GM12891 (cell line): ENCODE results near the gene KCNMB3.
"Not testable (repeated sequence)": the region's sequence is repeated elsewhere in the genome, so short reads cannot be mapped to it uniquely, and the experiment has no call there.

ENCODE experiments used
- DNase-seq: peaks from one replicate; pipeline ENCODE4 v3.0.0; 2011; ENCODE audit warnings: low spot score; ENCODE audit not compliant: insufficient read length
- FAIRE-seq: peaks from 2 replicates; lab custom pipeline; 2011; peaks lifted over from hg19 to GRCh38; lab: Jason Lieb, UNC
- PAX5 ChIP-seq: IDR thresholded peaks from 2 replicates; pipeline ENCODE4 v1.6.1; 2011; ENCODE audit warnings: low read length, moderate library complexity, mild to moderate bottlenecking; ENCODE audit not compliant: insufficient read depth, severe bottlenecking
- POLR2A ChIP-seq: IDR thresholded peaks from 2 replicates; pipeline ENCODE4 v1.6.1; 2011; ENCODE audit warnings: low read depth, low read length, control low read depth
- POLR2AphosphoS5 ChIP-seq: IDR thresholded peaks from 2 replicates; pipeline ENCODE4 v1.6.1; 2011; ENCODE audit warnings: low read depth, low read length, control low read depth
- POU2F2 ChIP-seq: IDR thresholded peaks from 2 replicates; pipeline ENCODE4 v1.6.1; 2011; ENCODE audit warnings: low read depth, mild to moderate bottlenecking, control low read depth, low read length, moderate library complexity
- SPI1 ChIP-seq: IDR thresholded peaks from 2 replicates; pipeline ENCODE4 v1.6.1; 2011; ENCODE audit warnings: low read depth, low read length, control low read depth
- TAF1 ChIP-seq: IDR thresholded peaks from 2 replicates; pipeline ENCODE4 v1.6.1; 2011; ENCODE audit warnings: low read depth, low read length, control low read depth

KCNMB3 gene

DNA sequence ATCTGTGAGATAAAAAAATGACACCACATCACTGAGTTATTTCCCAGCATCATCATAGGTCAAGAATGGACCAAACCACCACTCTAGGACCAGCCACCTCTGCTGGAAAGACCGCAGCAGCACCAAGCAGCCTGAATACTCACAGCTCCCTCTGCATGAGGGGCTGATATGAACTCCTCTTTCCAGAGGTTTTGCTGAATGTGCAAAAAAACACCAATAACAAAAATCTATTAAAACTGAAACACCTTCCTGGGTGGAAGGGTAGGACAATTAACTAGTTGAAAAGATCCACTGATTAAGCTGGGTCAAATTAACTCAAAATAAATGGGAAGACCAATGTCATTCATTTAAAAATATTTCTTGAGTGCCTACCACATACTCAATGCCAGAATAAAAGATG is 28.9 kb upstream of the KCNMB3 start:
- DNase-seq: no peak
- FAIRE-seq: no peak
- no peak for TF ChIP-seq TAF1
- TF ChIP-seq POLR2A: no peak
- no peak for TF ChIP-seq POLR2AphosphoS5
- no peak for TF ChIP-seq SPI1
- no peak for TF ChIP-seq PAX5
- no peak for TF ChIP-seq POU2F2

GRCh38 chr3:179278932-179279693 is 28.2 kb upstream of the KCNMB3 start:
- TF ChIP-seq POU2F2 (no peak), PAX5 (no peak), POLR2A (no peak), SPI1 (no peak), POLR2AphosphoS5 (no peak), TAF1 (no peak)
- no peak for DNase-seq
- no peak for FAIRE-seq

DNA sequence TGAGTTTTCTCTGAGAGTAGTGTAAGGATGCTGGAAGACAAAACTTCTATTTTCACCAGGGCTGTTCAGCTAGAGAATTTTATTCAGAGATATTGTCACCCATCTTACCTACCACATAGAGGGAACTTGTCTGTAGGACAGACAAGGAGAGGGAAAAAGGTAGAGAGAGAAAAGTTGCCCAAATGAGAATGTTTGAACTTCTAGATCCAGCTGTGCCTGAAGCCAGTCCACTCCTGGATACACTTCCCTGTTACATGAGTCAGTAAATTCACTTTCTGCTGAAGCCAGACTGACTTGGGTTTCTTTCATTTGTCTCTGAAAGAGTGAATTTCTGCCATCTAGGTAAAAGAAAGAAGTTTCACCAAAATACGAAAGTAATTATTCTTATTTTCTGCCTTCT is 27.2 kb upstream of the KCNMB3 start:
- no peak for TF ChIP-seq POLR2A
- TF ChIP-seq TAF1: no peak
- TF ChIP-seq POLR2AphosphoS5: no peak
- TF ChIP-seq PAX5: no peak
- TF ChIP-seq SPI1: no peak
- TF ChIP-seq POU2F2: no peak
- DNase-seq (no peak), FAIRE-seq (no peak)

- TF ChIP-seq POLR2AphosphoS5 (no peak), TAF1 (no peak), POU2F2 (no peak), PAX5 (no peak), SPI1 (no peak), POLR2A (no peak)
- FAIRE-seq: no peak
- DNase-seq: no peak
These were observed 25.8 kb upstream of the KCNMB3 start for GRCh38 chr3:179276743-179277142.

DNA sequence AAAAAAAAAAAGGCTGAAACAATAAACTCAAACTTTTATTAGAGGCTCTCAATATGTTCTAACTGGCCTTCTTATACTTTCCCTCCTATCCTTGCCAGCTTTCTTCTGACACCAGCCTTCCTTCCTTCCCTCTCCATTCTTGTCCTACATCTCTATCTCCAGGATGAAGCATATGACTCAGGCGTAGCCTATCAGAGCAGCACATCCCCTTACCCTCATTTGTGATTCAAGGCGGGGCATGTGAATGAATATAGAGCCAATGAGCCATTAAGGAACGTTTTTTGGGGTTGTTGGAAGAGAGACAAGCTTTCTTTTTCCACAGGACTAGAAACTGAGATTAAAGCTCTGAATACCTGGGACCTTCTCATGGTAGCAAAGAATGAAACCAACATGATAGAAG is 25.1 kb upstream of the KCNMB3 start:
- FAIRE-seq: no peak
- TF ChIP-seq PAX5 (no peak), SPI1 (no peak), POLR2AphosphoS5 (no peak), POLR2A (no peak), TAF1 (no peak), POU2F2 (no peak)
- no peak for DNase-seq

DNA sequence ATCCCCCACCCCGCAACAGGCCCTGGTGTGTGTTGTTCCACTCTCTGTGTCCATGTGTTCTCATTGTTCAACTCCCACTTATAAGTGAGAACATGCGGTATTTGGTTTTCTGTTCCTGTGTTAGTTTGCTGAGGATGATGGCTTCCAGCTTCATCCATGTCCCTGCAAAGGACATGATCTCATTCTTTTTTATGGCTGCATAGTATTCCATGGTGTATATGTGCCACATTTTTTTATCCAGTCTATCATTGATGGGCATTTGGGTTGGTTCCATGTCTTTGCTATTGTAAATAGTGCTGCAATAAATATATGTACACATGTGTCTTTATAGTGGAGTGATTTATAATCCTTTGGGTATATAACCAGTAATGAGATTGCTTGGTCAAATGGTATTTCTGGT is 23.5 kb upstream of the KCNMB3 start:
- not testable (repeated sequence) for FAIRE-seq, DNase-seq

DNA sequence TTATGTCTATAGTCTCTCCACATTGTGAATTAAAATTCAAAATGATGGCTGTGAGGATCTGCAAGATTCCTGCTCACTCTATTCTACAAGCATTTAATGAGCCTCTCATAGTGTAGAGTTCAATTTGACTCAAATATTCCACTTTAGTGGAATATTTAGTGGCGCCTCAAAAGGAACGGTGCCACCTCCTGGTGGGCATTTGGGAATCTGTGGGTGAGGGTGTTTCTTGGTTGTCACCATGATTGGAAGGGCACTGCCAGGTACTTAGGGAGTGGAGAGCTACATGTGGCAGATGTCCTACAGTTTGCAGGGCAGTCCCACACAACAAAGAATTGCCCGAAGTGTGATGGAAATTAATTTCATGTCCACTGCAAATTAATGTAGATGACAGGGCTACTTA is 21.5 kb upstream of the KCNMB3 start:
- FAIRE-seq (no peak), DNase-seq (no peak)
- no peak for TF ChIP-seq POU2F2
- TF ChIP-seq PAX5: no peak
- TF ChIP-seq TAF1: no peak
- TF ChIP-seq SPI1: no peak
- TF ChIP-seq POLR2AphosphoS5: no peak
- TF ChIP-seq POLR2A: no peak

DNA sequence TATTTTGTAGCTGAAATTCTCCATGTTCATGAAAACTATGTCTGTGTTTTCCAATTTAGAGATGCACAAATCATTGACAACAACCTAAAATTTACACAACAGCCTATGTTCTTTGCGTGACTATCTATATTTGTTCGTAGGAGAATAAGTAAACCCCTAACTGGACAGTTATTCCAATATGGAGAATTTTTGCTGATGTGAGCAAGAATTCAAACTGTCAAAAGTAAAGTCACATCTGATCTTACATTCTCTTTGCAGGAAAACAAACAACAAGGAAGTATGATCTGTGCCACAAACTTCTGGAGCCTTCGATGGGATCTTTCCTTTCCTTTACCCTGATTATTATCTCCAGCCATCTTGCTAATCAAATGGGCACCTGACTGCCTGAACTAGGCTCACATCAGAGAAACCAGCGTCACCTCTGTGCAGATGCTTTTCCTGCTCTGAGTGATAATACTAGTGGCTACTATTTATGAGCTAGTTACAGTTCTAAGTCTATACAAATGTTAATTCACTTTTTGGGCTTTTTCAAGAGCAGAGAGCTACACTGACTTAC is 18.3 kb upstream of the KCNMB3 start:
- TF ChIP-seq POLR2AphosphoS5 (no peak), TAF1 (no peak), PAX5 (no peak)

GRCh38 chr3:179268400-179269051 is 17.6 kb upstream of the KCNMB3 start:
- DNase-seq (no peak), FAIRE-seq (no peak)
- TF ChIP-seq TAF1 (no peak), PAX5 (no peak), POLR2AphosphoS5 (no peak), POU2F2 (no peak), POLR2A (no peak), SPI1 (no peak)

More for the DNA sequence above, 18.3 kb upstream of the KCNMB3 start:
- FAIRE-seq: no peak
- no peak for DNase-seq

DNA sequence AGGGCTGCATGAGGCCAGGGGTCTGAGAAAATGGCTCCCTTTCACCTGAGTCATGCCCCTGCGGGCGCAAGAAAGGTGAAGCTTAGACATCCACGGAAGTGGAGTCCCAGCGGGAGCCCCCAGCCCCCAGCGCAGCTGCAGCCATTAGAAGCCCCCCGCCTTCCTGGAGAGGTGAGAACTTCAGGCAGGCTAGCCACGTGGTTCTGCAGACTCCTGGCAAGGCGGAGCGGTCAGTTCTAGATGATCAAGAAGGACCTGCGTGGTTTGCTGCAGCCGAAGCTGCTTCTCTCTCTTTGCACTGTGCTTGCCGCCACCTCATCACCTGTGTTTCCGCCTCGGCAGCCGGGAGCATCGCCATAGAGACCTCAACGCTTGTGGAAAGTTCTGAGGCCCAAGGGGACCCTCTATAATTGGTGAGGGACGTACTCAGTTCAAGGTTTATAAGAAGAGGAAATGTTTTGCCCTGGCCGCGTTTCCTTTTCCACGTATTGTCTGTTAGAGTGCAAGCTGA is 15.8 kb upstream of the KCNMB3 start:
- no peak for TF ChIP-seq POU2F2
- TF ChIP-seq POLR2AphosphoS5: no peak
- no peak for TF ChIP-seq TAF1
- TF ChIP-seq SPI1: no peak
- TF ChIP-seq POLR2A: no peak
- no peak for TF ChIP-seq PAX5
- no peak for FAIRE-seq
- no peak for DNase-seq
